HG02943 (cell line): ENCODE data around the gene RASA3.
"Not testable (repeated sequence)": the region's sequence is repeated elsewhere in the genome, so short reads cannot be mapped to it uniquely, and the experiment has no call there.

ENCODE experiments used
- ATAC-seq: cut with Tn5 transposase; IDR thresholded peaks from one replicate; pipeline ENCODE4 v1.9.1; 2021; ENCODE audit warnings: mild to moderate bottlenecking, low read depth, moderate library complexity; ENCODE audit not compliant: unreplicated experiment

The RASA3 gene

DNA sequence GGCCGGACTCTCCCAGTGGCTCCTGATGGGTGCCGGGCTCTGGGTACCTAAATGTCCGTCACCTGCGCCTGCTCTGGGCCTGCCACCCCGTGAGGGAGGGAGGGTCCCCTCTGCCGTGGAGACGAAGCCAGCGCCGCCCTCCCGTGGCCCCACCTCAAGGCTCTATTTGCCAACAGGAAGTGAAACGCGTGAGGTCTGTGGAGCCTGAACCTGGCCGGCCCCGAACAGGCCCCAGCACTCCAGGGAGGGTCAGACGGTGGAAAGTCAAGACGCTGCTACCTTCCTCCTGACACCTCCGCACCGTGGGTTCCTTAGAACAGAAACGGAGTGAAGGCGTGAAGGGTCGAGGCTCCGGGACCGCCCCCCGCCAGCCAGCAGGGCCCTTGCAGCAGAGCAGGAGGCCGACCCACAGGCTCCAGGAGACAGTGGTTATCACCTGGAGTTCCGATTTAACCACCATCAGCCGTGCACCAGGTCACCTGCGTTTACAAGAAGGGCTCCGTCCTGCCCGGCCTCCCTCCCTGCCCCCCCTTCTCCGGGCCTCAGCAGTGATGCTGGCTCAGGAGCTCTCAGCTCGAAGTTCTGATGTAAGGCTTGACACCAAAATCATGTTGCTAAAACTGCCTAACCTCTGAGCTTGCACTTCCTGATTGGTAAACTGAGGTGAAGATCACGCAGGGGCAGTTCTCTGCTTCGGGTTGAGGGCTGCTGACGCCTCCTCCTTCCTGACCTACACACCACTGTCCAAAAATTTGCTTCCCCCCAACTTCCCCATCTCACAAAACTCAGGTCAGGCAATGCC lies 107.6 kb downstream of the RASA3 start:
- ATAC-seq = no peak

DNA sequence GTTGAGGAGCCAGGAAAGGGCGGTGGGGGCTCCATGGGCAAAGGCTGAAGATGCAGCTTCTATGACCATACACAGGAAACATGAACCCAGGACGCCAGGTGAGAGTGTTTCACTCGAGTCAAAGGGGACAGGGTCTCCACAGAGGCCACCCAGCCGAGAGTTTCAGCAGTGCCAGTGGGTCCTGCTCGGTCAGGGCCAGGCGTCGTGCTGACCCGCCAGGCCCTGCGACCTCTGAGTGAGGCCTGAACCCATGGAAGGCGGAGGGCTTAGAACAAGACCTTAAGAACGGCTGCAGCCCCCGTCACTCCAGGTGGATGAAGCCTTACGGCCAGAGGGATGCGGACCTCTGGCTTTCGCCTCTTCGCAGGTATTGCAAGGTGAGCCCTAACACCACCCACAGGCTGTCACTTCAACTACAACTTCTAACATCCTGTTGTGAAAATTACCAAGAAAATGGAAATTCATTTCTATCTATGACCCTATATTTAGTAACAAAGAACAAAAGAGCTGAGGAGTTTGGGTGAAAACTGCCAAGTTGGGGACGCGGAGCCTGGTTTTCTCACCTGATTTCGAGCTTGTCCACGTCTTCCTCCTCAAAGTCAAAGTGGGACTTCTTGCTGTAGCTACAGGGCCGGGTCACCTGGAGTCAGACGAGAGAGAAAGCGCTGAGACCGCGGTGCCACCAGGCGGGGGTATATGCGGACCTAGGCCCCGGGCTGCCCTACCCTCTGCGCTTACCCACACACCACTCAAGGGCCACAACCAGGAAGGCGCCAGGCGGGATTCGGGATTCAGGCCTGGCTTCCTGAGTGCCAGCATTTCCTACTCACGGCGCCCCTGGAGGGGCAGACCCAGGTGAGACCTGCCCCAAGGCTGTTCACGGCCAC lies 108.5 kb downstream of the RASA3 start:
- ATAC-seq = no peak

DNA sequence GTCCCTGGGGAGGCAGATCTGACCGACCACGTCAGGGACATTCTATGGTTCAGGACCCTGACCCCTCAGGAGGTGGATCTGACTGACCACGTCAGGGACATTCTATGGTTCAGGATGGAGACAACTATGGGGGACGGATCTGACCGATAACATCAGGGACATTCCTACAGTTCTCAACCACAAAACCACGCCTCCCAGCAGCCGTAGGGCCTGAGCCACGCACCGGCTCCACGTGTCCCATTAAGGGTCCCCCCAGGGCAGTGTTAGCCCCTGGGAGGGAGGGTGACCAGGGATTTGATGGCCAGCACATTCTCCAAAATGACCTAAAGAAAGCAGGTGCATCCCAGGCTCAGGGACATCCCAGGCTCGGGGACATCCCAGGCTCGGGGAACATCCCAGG lies 109.5 kb downstream of the RASA3 start:
- no peak for ATAC-seq

DNA sequence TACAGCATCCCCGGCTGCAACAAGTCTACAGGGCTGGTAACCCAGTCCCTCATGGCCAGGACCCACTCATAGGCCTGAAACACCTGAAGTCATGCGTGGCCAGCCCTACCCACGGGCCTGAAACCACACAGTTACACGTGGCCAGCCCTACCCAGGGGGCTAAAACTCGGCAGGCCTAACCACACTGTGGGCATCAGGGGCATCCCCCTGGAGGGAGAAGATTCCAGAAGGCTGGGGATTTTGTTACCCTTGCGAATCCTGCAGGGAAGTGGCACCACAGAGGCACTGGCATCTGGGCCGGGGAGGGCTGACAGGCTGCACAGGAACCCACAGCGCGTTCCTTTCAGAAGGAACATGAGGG lies 110.1 kb downstream of the RASA3 start:
- ATAC-seq = no peak

DNA sequence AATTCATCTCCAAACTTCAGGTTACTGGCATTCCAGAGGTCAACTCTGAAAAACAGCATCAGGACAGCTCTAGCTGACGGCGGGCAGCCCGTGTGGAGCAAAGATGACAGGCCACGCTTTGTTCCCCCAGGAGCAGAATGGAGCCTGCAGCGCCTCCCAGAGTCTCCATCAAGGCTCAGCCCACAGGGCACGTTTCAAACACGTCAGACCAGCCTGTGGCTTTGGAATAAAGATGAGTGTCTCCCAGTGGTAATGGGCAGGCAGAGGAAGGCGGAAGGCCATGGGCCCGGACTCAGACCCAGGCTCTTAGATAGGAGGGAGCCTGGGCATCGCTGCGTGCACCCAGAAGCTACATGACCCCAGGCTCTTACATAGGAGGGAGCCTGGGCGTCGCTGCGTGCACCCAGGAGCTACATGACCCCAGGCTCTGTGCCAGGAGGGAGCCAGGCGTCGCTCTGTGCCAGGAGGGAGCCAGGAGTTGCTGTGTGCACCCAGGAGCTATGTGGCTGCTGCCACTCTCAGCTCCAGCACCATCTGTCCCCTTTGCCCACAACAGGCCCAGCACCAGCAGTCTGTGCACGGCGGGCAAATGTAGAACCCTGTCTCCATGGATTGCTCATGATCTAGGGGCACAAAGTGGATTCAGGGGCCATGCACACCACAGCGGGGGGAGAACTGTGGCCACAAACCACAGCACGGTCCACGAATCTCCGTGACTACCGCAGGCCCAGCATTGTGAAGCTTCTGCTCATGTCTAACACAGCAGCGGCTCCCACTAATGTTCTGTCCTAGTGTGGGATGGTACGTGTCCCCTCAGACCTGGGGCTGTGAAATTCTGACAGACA lies 110.7 kb downstream of the RASA3 start:
- no peak for ATAC-seq

DNA sequence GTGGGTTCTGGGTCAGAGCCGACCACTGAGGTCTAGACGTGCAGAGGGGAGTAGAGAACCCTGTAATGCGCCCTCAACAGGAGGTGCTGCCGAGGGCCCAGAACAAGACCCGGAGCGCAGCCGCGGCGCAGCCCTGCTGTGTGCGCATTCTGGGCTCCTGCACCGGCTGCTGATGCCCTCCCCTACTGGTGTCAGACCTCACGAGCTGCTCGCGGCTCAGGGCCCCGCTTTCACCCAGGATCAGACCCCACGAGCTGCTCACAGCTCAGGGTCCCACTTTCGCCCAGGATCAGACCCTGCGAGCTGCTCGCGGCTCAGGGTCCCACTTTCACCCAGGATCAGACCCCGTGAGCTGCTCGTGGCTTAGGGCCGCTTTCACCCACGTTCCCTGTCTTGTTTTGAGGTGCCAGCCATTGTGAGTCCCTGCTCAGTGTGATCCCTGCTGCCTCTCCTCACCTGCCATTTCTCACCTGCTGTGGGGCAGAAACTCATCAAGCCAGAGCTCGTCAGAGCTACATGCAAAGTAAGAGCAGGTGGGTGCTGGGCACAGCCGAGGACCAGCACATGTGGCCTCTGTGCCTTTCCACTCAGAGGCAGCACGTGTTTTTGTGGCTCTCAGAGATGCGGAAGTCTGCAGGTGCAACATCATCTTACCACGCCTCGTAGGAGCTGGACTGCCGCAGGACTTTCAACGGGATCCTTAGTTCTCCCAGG lies 111.5 kb downstream of the RASA3 start:
- no peak for ATAC-seq

DNA sequence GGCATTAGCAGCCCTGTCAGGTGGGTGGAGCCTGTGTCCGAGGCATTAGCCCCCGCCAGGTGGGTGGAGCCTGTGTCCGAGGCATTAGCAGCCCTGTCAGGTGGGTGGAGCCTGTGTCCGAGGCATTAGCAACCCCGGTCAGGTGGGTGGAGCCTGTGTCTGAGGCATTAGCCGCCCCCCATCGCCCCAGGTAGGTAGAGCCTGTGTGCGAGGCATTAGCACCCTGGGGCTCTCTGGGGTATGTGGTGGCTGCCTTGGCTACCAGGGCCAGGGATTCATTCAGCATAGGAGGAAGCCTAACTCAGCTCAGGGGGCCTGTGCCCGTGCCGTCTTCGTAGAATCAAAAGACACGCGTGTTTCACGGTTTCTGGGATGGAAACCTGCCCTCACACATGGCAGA lies 112.3 kb downstream of the RASA3 start:
- not testable (repeated sequence) for ATAC-seq

DNA sequence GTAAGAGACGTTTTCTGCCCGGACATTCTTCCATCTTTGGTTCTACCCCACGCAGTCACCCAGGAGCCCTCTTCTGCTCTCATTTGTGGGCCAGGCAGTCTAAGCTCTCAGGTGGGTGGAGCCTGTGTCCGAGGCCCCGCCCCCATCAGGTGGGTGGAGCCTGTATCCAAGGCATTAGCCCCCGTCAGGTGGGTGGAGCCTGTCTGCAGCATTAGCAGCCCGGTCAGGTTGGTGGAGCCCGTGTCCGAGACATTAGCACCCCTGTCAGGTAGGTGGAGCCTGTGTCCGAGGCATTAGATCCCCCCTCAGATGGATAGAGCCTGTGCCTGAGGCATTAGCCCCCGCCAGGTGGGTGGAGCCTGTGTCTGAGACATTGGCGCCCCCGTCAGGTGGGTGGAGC lies 113.1 kb downstream of the RASA3 start:
- no peak for ATAC-seq

DNA sequence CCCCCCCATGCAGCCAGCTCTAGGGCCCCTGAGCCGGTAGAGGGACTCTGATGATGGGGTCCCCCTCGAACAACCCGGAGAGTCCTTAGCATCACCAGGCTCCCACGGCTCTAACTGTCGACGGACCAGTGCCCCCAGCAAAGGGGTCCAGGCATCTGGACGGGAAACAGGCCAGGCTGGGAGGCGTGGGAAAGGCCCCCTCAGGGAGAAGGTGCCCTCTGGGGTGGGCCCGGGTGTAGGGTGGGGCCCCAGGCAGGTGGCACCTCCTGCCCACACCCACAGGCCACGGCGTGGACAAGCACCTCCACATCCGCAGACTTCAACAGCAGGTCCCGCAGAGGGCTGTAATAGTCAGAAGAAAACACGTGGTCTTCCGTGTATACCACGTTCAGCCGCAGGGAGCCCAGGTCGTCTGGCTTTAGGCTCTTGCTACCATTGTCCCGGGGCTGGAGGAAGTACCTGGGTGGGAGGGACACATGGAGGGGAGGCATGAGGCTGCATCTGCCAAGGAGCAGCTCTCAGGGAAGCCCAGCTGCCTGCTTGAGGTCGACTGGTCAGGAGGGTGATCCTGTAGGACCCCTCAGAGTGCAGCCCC lies 113.9 kb downstream of the RASA3 start:
- ATAC-seq = no peak

DNA sequence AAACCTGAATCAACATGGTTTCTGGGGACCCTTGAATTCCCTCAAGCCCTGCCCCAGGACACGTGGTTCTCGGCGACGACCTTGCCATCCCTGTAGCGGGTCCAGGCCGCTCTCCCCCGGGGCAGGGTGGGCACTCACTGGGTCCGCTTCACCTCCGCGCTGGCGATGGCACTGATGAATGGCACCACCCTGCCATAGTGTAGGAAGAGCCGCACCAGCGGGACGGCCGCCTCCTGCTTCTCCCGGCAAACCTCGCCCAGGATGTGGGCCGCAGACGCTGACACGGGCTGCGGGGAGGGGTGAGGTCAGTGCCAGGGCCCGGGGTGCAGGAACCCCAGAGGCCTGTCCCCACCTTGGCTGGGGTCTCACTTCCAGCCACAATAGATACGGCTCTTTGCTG lies 114.5 kb downstream of the RASA3 start:
- ATAC-seq = no peak

DNA sequence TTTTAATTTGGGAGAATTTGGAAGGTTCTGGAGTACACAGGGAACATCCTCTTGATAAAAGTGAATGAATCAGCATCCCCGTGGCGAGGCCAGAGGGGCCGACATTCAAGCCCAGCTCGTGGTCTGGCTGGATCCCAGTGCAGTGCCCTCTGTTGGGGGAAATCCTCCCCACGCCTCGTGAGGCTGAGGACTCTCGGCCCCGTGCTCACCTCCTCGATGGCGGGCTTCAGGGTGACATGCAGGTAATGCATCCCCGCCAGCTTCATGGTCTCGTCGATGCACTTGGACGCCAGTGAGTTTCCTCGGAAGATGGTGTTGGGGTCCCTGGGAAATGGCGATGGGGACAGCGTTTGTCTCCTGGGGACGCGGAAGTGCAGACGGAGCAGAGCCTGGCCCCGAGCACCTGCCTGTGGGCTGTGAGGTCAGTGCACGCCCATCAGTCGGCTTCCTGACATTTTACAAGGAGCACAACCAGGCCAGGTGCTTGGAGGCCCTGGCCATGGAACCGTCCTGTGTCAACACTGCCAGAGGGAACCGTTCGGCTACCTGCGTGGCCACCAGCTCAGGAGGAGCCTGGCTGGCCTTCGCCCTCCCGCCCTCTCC lies 115.3 kb downstream of the RASA3 start:
- no peak for ATAC-seq

DNA sequence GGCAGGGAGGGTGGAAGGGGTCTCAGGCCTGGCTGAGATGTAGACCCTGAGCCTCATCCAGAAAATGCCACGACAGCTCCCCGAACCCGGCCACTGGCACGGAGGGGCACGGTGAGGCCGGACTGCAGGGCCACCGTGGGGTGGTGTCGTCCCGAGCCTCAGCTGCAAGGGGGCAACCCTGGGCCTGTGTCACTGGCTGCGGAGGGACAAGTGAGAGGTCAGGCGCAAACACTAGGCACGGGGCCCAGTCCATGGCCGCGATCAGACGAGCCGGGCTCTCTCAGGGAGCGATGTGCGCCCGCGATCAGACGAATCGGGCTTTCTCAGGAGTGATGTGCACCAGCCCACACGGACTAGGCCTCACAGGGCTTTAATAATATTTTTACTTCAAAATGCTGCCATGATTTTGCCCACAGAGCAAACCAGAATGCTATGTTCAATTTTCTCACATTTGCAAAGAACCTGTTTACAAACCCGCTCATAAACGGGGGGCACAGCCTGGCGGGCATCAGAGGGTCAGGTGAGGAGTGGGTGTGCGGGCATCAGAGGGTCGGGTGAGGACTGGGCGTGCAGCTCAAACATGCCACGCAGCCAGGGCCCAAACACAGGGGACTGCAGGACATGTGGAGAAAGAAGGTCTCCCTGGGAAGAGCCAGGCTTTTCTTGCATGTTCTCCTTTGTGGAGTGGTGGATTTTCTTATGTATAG lies 115.9 kb downstream of the RASA3 start:
- no peak for ATAC-seq

DNA sequence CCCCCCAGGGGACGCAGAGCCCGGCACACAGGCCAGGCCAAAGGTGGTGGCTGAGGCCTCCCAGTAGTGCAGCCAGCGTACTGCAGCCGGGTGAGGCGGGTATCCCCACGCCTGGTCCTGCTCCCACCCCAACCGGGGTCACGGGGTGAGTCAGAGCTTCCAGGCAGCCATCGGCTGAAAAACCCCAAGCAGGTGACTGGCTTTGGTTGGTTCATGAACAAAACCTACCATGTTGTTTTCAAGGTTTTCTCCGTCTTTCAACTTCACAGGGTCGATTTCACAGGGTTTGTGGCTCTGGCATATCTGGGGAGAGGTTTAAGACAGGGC lies 116.5 kb downstream of the RASA3 start:
- no peak for ATAC-seq

DNA sequence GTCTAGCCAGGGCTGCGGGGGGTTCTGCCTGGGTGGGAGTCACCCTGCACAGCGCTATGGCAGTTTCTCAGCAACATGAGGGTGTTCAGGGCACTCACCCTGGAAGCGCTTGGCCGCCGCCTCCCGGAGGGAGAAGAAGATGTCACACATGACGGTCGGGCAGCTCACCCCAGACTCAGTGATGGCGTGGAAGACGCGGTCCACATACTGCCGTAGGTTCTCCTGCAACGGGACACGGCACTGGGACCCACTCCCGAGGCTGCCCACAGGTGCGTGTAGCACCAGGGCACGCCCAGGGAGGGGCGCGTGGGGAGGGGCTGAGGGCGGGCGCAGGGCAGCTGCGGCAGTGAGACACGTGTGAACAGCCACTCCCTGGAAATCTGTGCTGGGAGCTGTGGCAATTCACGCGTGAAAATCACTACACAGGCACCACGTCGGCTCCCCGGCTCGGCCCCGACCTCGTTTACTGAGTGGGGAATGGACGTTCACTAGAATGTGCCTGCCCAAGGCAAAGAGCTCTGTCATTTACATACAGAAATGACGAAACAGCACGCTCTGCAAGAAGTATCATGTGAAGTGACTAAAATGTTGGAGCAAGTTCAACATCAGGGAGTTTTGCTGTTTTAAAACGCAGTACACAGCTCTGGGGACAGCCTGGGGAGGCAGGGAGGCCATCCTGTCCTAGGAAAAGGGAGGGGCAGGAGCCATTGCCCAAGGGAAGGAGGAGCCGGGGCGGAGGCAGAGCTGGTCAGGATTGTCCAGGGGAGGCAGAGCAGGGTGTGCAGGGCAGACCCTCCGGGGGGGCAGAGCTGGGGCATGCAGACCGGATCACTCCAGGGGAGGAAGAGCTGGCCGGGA lies 117.1 kb downstream of the RASA3 start:
- no peak for ATAC-seq

DNA sequence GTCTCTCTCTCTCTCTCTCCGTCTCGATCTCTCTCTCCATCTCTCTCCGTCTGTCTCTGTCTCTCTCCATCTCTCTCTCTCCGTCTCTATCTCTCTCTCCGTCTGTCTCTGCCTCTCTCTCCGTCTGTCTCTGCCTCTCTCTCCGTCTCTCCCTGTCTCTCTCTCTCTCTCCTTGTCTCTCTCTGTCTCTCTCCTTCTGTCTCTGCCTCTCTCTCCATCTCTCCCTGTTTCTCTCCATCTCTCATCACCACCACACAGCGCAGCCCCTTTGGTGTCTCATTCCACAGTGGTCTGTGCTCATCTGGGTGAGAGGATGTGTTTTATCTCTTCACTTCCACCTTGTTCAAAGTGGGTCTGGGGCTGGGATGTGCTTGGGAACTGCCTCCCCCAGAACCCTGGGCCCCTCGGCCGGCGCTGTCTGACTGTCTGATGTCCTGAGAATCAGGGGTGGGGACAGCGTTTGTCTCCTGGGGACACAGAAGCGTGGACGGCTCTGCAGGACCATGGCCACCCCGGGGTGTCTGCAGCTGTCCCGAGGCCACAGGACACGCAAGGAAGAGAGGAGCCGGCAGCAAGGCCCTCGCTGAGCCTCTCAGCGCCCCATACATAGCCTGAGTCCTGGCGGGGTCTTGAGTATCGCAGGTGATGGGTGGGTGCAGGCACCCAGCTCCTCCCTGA lies 118.3 kb downstream of the RASA3 start:
- ATAC-seq = no peak

DNA sequence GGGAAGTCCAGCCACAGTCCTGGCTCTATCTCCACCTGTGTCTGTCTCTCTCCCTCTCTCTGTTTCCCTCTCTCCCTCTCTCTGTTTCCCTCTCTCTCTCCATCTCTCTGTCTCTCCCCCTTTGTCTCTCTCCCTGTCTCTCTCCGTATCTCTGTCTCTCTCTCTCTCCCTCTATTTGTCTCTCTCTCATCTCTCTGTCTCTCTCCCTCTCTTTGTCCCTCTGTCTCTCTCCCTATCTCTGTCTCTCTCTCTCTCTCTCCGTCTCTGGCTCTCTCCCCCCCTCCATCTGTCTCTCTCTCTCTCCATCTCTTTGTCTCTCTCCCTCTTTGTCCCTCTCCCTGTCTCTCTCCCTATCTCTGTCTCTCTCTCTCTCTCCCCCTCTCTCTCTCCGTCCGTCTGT lies 119.1 kb downstream of the RASA3 start:
- no peak for ATAC-seq

DNA sequence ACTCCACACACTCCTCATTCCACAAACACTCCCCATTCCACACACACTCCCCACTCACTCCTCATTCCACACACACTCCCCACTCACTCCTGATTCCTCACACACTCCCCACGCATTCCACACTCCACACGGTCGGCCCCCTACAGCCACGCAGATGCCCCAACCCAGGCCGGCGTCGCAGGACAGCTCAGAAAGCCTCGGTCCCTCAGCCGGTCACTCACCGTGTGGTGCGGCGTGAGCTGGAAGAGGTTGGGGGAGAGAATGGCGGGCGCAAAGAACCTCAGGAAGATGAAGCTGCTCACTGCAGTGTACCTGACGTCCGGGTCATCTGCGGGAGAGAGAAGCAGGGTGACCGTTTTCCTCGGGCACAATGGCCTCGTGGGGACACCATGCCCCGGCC lies 119.5 kb downstream of the RASA3 start:
- ATAC-seq = no peak

DNA sequence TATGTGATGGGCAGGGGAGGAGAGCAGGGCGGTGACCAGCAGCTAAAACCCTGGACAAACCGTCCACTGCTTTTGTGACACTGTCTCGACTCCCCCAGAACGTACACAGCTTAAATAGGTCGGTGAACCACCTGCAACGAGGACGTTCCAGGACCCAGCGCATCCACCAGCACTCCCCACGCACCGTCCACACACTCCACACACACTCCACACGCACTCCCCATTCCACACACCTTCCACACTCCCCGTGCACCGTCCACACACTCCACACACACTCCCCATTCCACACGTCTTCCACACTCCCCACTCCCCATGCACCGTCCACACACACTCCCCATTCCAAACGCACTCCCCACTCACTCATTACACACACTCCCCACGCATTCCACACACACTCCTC lies 120.3 kb downstream of the RASA3 start:
- ATAC-seq = no peak
